ENCODE measurements around the gene GPR78.

GPR78 gene

DNA sequence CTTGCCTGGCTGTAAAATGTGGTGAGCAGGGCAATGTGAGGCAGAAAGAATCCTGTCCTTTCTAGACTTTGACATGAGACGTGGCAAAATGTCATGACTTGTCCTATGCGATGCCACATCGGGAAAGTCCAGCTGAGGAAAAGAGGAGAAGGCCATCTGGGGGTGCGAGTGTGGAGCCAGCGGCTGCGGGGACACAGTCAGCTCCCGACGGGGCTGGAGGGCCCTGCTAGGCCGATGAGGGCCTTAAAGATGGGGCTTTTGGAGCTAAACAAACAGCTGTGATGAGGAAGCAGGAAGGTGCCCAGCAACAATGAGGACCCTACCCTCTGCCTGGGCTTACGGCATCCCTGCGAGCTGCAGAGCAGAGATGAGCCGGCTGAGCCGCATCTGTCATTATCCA lies 20.1 kb downstream of the GPR78 start:
- DNase-seq (ENCODE audit: low spot score): no peak

DNA sequence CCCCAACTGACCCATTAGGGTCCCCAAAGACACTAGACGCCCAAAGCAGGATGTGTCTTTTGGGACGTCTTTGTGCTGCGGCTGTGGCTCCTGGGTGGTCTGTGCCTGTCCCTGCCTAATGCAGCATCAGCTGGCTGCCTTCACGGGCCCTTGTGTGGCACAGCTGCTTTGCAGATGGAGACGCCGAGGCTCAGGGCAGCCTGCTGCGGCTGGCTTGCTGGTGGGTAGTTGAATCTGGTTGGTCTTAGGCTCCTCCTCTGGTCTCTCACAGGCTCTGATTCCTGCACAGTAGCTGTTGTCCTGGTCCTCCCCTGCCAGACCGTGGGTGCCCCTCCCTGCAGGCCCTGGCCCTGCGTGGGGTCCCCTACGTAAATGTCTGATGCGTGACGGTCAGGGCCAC lies 20.5 kb downstream of the GPR78 start:
- DNase-seq (ENCODE audit: low spot score): no peak

DNA sequence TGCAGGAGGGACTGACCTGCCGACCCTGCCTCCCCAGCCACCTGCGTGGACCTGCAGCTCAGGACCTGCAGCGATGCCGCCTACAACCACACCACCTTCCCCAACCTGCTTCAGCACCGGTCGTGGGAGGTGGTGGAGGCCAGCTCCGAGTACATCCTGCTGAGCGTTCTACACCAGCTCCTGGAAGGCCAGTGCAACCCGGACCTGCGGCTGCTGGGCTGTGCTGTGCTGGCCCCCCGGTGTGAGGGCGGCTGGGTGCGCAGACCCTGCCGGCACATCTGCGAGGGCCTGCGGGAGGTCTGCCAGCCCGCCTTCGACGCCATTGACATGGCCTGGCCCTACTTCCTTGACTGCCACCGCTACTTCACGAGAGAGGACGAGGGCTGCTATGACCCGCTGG lies 20.9 kb downstream of the GPR78 start:
- DNase-seq (ENCODE audit: low spot score): no peak

DNA sequence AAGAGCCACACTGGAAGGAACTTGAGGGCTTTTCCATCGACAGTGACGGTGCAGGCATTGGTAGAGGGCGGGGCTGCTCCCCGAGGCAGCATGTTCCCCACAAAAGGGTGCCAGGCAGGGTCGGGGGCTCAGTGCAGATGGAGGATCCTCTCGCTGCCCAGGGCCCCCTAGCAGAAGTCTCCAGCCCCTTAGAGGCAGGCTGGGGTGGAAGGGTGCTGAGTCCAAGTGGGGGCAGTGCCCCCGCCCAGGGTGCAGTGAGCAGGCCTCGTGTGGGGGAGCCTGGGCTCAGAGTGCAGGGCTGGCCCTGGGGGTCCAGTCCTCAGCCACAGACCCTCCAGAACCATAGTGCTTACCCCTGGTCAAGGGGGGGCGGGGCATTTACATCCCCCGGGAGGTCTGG lies 21.4 kb downstream of the GPR78 start:
- DNase-seq (ENCODE audit: low spot score): no peak

DNA sequence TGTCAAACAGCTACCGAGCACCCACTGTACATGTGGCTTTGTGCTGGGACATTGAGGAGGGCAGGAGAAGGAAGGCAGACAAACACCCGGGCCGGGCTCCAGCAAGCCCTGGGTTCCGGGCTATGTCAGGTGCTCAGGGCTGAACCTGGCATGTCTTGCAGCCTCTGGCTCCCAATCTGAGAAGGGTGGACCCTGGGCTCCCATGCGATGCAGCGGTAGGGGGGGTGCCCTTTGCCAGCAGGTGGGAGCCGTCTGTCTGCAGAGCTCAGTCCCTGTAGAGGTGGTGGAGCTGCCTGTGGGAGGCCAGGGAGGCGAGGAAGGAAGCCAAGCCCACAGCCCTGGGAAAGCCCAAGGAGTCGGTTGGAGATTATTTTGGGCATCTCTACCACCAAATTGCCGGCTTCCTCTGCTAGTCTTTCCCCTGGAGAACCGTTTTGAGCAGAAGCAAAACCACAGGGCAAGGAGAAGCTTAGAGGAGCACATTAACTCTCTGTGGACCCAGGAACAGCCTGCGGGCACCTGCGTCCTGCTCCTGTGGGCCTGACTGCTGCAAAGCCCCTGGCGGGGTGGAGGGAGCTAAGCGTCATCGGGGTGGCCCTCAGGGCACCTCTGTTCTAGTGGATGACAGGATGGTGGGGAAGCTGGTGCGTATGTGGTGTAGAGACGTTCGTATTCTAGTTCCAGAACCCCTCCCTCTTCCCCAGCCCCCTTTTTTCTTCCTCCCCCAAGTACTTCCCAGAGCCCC lies 22.7 kb downstream of the GPR78 start:
- DNase-seq (ENCODE audit: low spot score): no peak

DNA sequence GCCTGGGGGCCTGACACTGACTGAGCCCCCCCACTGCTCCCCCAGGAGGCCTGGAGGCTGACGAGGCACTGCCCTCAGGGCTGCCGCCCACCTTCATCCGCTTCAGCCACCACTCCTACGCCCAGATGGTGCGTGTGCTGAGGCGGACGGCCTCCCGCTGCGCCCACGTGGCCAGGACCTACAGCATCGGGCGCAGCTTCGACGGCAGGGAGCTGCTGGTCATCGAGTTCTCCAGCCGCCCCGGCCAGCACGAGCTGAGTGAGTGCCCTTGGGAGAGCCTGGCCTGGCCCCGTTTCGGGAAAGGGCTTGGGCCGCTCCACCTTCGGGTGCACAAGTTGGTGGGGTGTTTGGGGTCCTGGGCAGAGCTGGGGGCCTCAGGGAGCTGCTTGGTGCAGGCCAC lies 23.7 kb downstream of the GPR78 start:
- DNase-seq (ENCODE audit: low spot score): no peak

DNA sequence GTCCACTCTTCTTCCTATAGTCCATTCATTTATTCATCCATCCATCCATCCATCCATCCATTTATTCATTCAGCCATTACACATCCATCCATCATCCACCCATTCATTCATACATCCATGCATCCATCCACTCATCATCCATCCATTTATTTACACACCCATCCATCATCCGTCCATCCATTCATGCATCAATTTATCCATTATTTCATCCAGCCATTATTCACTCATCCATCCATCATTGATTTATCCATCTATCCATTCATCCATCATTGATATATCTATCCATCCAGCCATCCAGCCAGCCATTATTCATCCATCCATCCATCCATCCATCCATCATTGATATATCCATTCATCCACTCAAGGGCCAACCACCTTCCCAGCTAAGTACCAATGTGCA lies 25.1 kb downstream of the GPR78 start:
- DNase-seq (ENCODE audit: low spot score): no peak

DNA sequence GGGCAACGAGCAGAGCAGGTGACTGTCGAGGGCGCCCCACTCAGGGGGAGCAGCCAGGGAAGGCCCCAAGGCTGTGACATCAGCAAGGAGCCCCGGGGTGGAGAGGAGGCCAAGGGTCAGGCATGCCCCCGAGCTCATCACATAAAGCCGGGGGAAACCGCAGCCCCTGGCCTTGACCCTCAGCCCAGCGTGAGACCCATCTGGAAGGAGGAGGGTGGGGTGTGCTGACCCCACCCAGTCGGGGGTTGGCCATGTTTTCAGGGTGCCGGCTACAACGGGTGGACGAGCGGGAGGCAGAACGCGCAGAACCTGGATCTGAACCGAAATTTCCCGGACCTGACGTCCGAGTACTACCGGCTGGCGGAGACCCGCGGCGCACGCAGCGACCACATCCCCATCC lies 26.3 kb downstream of the GPR78 start:
- no peak for DNase-seq (ENCODE audit: low spot score)

DNA sequence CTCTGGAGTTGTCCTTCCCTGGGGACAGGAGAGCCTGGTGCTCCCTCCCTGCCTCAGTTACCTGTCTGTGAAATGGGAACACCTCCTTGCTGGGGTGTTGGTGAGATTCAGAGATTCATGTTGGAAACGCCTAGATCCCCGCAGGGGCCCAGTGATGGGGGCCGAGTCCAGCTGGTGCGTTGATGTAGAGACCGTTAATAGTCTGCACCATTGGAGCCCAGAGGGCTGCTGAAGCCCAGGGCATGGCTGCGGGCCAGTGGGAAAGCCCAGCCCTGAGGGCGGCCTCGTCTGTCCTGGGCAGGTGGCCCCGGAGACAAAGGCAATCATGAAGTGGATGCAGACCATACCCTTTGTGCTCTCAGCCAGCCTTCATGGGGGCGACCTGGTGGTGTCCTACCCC lies 26.8 kb downstream of the GPR78 start:
- no peak for DNase-seq (ENCODE audit: low spot score)

DNA sequence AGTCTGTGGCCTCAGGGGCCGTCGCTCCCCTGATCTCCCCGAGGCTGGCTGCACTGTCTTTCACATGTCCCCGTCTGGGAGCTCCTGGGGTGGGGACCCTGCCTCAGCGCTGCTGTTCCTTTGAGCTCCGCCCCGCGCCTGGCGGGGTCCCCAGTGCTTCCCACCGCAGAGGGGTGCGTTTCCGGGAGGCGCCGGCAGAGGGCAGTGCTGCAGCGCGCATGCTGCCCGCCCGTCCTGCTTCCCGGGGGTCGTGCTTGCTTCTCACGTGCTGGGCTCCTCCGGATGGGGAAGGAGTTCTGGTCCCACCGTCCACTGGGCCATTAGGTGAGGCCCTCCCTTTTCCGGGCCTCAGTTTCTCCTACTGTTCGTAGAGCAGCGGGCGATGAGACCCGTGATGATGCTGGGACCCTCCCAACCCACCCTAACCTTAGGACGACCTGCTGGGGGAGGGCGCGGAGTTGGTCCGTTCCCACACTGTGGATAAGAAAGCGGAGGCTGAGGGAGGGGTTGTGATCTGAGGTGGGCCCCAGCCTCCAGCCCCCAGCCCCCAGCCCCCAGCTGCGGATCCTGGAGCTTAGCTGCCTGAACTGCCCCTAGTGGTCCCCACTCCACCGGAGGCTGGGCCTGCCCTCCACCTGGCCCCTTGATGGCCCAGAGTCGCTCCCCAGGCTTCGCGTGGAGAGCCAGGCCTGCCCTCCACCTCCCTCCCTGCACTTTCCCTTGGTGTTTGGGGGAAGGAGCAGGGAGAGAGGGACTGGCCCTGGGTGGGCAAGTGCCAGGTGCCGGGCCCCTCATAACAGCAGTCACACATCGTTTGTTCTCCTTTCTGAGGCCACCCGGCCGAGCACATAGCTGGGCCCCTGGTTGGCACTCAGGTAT lies 27.6 kb downstream of the GPR78 start:
- DNase-seq (ENCODE audit: low spot score): peak; percentile 90

DNA sequence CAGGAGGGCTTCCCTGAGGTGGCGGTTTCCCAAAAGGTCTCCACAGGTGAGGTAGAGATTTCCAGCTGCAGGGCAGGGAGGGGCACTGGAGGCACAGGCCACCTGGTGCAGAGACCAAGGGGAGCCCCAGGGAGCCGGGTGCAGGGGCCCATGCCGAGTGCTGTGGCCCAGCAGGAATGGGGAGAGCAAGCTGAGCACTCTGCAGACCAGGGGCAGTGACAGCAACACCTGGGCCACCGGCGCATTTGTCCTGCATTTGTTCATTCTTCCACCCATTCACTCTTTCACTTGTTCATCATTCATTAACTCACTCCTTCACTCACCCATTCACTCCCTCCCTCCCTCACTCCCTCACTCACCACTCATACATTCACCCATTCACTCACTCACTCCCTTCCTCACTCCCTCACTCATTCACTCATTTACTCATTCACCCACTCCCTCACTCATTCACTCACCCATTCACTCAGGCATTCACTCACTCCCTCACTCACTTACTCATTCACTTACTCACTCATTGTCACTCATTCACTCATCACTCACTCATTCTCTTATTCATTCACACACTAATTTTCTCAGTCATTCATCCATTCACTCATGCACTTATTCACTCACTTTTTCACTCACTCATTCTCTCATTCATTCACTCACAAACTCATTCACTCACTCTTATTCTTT lies 28.7 kb downstream of the GPR78 start:
- DNase-seq (ENCODE audit: low spot score): no peak

DNA sequence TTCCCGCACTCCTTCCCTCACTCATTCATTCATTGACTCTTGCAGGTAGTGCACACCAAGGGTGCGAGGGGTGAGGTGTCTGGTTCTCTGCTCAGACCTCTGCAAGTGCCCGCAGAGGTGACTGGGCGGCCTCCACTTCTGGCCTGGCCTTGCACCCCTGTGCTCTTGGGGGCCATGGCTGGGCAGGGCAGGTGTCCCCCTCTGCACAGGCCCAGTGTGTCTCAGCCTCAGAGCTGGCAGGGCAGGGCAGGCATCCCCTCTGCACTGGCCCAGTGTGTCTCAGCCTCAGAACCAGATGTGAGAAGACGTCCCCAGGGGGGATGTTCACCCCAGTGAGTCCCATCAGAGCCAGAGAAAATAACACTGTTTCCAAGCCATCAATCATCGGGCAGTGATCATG lies 29.2 kb downstream of the GPR78 start:
- no peak for DNase-seq (ENCODE audit: low spot score)

DNA sequence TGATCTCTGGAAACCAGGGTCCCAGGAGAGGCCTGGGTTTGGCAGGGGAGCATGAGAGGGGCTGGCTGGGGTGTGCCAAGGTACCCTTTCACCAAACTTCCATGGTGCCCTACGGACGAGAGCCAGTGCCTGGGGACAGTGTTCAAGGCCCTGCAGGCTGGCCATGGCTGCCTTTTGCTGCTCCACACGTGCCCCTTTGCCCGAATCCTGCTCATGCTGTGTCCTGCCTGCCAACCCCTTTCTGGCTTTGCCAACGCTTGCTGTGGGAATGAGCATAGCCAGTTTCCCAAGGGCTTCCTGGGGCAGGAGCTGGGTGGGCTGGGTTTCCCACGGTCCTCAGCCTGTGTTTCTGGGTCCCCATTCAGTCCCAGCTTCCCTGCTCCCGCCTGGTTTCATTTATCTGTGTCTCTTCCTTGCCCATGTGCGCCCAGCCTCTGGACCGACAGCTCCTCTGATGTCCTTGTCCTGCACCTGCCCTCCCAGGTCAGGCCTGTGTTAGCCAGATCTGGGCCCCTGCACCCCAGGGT lies 29.7 kb downstream of the GPR78 start:
- no peak for DNase-seq (ENCODE audit: low spot score)

DNA sequence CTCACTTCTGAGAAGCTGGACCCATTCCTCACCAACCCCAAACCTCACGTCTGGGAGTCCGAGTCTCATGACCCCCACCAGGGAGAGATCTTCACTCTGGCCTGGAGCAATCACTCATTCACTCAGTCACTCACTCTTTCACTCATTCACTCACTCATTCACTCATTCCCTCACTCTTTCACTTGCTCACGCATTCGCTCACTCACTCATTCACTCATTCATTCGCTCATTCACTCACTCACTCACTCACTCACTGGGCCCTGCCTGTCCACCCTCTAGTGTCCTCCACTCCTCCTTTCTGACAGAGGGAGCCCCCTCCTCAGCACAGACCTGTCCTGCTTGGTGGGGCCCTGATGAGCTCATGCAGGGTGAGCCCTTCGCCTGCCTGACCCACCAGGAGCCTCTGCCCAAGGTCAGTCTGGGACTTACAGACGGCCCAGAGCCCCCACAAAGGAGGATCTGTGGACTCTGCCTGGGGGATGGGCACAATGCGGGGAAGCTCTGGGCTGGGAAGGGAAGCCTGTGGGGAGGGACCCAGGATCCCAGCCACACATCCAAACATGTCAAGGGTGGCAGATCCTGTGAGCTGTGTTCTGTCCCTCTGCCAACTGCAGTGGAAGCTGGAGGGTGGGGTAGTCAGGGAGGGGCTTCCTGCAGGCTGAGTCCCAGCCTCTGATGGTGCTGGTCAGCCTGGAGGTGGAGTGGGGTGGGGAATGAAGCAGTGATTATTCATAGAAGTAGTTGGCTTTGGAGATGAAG lies 30.8 kb downstream of the GPR78 start:
- DNase-seq (ENCODE audit: low spot score): no peak

DNA sequence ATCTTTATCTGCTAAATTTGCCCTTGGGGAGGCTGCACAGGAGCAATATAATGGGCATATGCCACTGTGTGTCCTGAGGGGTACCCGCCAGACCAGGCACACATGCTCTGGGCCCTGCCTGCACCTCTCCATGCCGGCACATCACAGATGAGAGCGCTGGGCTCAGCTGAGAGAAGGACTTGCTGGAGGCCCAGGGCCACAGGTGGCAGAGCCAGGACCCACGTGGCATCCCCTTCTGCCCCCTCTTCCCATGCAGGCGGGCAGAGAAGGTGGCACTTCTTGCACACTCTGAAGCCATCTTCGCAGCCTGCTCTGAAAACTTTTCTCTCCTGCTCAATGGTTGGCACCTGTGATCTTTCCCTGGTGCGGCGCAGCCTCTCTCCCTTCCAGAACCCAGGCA lies 32.5 kb downstream of the GPR78 start:
- DNase-seq (ENCODE audit: low spot score): no peak

DNA sequence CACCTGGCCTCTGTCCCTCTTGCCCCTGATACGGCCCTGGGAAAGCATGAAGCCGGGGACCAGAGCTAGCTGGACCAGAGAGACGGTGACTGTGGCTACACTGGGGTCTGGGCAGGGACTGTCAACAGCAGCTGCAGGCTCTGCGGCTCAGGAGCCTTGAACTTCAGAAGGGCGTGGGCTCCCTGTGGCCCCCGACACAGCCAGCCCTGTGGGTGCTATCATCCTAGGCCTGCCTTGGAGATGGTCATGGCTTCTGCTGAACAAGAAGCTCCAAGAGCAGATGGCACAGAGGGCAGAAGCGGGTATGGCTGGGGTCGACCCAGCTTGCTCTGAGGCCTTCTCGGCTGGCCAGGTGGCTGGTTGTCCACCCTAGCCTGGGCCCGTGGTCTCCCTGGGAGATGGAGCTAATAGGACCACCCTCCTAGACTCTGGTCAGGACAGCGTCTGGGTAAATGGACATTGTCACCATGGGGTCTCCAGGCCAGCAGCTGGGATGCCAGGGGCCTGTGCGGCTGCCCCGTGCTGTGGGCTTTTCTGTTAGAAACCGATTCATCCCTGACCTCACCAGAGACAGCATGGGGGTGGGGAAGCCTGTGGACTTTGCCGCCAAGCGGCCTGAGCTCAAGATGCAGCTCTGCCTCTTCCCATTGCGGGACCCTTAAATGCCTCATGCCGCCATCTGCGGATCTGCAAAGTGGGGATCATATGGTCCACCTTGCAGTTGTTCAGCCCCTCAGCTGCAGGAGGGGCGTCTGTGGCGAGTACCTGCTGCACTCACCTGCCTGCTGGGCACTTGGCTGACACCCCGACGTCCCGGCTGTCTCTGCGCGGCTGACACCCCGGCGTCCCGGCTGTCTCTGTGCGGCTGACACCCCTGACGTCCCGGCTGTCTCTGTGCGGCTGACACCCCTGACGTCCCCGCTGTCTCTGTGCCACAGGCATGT lies 33.5 kb downstream of the GPR78 start:
- no peak for DNase-seq (ENCODE audit: low spot score)

DNA sequence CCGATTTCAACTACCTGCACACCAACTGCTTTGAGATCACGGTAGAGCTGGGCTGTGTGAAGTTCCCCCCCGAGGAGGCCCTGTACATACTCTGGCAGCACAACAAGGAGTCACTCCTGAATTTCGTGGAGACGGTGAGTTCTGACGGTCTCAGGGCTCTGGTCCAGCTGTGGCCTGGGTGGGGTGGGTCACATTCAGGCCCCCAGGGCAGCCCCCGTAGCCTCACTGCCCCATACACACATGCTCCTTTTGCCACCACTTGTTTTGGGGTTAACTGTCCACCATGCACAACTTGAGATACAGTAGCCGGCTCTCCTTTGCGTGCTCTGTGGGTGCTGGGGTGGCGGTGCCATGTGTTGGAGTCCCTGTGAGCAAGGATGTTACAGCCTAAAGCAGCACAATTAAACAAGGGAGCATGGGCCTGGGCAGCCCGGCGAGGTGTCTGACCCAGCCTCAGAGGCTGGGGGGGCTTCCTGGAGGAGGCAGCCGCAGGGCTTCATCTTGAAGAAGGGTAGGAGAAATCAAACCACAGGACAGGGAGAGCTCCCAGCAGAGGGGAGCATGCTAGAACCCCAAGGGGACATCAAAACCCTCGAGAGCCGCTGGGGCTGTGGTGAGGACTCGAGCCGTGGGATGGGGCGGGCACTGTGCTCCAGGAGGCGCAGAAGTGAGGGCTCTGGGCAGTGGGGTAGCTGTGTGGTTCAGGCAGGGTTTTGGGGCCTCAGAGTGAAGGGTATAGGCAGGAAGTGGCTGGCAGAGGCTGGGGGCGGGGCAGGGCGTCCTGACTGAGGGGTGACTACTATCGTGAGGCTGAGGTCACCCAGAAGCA lies 34.4 kb downstream of the GPR78 start:
- no peak for DNase-seq (ENCODE audit: low spot score)

DNA sequence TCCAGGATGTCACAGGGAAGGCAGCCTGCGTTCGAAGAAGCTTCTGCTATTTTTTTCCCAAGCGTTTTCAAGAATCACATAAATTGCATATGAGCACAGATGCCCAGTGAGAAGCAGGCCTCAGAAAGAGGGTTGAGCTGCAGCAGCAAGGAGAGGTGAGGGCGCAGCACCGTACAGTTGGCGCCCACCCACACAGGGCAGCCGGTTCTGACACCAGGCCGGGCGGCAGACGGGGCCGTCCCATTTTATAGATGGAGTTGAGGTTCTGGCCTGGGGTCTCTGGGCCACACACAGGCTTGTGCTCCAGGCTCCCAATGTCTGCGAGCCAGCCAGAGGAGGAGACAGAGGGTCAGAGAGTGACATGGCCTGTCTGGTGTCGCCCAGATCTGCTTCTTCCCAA lies 35.2 kb downstream of the GPR78 start:
- no peak for DNase-seq (ENCODE audit: low spot score)

DNA sequence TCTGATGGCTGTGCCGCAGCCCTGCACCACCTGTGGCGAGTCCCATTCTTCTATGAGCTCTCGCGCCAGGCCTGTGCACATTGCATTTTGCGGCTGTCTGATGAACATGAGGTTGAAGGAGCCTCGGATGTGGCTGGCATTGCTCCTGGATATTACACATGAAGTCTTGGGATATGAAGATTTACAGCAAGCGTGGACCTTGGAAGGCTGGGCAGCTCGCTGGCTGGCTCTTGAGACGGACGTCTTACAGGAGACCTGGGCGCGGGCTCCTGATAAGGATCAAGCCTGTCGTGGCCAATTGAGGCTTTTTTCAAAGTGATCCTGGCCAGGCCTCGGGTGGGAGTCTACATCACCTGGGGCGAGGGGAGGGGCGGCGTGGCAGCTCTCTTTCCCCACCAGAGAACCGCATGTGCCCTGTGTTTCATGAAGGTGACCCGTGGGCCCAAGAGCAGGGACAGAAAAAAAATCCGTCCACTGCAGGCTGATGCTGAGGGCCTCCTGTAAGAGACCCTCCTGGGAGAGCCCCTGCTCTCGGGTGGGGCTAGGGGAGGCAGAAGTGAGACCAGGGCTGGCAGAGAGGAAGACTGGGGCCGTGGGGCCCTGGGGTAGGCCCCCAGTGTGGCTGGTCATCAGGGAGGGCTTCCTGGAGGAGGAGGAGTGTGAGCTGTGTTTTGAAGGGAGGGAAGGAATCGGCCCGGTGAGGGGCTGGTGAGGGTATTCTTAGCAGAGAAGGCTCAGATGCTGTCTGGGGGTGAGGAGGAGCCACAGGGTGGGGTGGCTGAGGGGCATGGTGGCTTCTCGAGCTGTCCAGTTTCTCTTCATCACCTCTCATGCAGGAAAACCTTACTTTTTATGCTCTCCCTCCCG lies 36.0 kb downstream of the GPR78 start:
- no peak for DNase-seq (ENCODE audit: low spot score)
